ENCODE measurements around the gene INHBE.

The INHBE gene

GRCh38 chr12:57477710-57478681 lies 22.9 kb downstream of the INHBE start:
- TF ChIP-seq CTCF (IDR thresholded peaks at IDR 0.05): no peak

- TF ChIP-seq CTCF (IDR thresholded peaks at IDR 0.05): no peak
Measured at GRCh38 chr12:57479043-57479375, 23.9 kb downstream of the INHBE start.

GRCh38 chr12:57479376-57480115 lies 24.4 kb downstream of the INHBE start, which contains the start of gene ARHGAP9:
Gene ARHGAP9 (minus strand): TSS chr12:57479866. CDS start chr12:57479406, 460 bp downstream.
- no peak for TF ChIP-seq CTCF (IDR thresholded peaks at IDR 0.05)

- TF ChIP-seq CTCF (IDR thresholded peaks at IDR 0.05): no peak
Measured at GRCh38 chr12:57481671-57482070, 26.6 kb downstream of the INHBE start.

GRCh38 chr12:57483466-57483865 lies 28.4 kb downstream of the INHBE start:
- TF ChIP-seq CTCF (IDR thresholded peaks at IDR 0.05): no peak

- no peak for TF ChIP-seq CTCF (IDR thresholded peaks at IDR 0.05)
Measured at GRCh38 chr12:57485695-57486094, 30.6 kb downstream of the INHBE start.

GRCh38 chr12:57487055-57487596 lies 32.0 kb downstream of the INHBE start:
- TF ChIP-seq CTCF (IDR thresholded peaks at IDR 0.05): no peak

Data from LNCAP (cell line).